Measurements from ENCODE around the gene DDX41.

DDX41 gene

DNA sequence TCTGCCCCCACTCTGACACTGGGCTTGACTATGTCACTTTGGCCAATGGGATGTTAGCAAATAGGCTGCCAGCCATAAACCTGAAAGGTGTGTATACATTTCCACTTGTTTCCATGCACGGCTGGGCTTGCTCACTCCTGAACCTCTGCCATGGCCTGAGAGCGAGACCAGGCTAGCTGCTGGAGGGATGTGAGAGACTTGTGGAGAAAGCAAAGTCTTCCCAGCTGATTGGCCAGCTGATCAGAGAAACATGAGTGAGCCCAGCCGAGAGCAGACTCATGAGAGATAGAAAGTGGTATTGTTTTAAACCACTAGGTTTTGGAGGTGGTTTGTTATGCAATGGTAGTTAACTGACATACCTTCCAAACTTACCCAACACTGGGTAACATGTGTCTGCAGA is 23.7 kb upstream of the DDX41 start:
- Histone ChIP-seq H3K27ac (no peak overlapping the region), H3K36me3 (ENCODE audit: insufficient read depth) (no peaks in the 10 kb centered on the region), H2AFZ (ENCODE audit: low read depth) (no peak overlapping the region), H3K4me1 (ENCODE audit: low read depth, poor library complexity, severe bottlenecking) (no peaks in the 10 kb centered on the region), H3K4me3 (IDR thresholded peaks at IDR 0.05; ENCODE audit: insufficient read depth, low read depth, low read length) (no peak overlapping the region), H3K79me2 (ENCODE audit: insufficient read depth, low read depth) (no peaks in the 10 kb centered on the region), H4K20me1 (ENCODE audit: insufficient read depth) (no peaks in the 10 kb centered on the region), H3K9ac (no peak overlapping the region), H3K4me2 (no peak overlapping the region), H3K27me3 (ENCODE audit: insufficient read depth, low read depth) (no peaks in the 10 kb centered on the region)
- TF ChIP-seq, protein P1, sequence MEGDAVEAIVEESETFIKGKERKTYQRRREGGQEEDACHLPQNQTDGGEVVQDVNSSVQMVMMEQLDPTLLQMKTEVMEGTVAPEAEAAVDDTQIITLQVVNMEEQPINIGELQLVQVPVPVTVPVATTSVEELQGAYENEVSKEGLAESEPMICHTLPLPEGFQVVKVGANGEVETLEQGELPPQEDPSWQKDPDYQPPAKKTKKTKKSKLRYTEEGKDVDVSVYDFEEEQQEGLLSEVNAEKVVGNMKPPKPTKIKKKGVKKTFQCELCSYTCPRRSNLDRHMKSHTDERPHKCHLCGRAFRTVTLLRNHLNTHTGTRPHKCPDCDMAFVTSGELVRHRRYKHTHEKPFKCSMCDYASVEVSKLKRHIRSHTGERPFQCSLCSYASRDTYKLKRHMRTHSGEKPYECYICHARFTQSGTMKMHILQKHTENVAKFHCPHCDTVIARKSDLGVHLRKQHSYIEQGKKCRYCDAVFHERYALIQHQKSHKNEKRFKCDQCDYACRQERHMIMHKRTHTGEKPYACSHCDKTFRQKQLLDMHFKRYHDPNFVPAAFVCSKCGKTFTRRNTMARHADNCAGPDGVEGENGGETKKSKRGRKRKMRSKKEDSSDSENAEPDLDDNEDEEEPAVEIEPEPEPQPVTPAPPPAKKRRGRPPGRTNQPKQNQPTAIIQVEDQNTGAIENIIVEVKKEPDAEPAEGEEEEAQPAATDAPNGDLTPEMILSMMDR (conservative IDR thresholded peaks at IDR 0.05; ENCODE audit: low read depth, low read length) = no peak

DNA sequence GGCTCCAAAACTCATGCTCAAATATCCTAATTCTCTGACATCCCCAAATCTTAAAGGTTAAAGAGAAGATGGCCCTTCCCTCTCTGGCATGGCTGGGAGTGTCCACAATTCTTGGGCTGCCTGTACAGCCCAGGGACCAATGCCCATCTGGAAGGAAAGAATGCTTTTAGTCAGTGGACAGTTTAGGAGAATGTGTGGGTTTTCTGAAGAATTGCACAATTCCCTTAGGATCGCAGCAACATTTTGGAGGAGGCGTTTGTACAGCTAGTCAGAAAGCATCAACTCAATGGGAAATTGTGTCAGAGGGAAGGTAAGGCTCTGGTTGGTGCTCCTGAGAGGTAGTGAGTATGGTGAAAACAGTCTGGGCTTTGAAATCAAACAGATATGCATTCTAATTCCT is 22.6 kb upstream of the DDX41 start:
- Histone ChIP-seq H3K27ac (no peak overlapping the region), H3K36me3 (ENCODE audit: insufficient read depth) (no peaks in the 10 kb centered on the region), H4K20me1 (ENCODE audit: insufficient read depth) (no peaks in the 10 kb centered on the region), H3K79me2 (ENCODE audit: insufficient read depth, low read depth) (no peaks in the 10 kb centered on the region), H3K4me1 (ENCODE audit: low read depth, poor library complexity, severe bottlenecking) (no peaks in the 10 kb centered on the region), H2AFZ (ENCODE audit: low read depth) (no peak overlapping the region), H3K4me2 (no peak overlapping the region), H3K4me3 (IDR thresholded peaks at IDR 0.05; ENCODE audit: insufficient read depth, low read depth, low read length) (no peak overlapping the region), H3K27me3 (ENCODE audit: insufficient read depth, low read depth) (no peaks in the 10 kb centered on the region), H3K9ac (no peak overlapping the region)
- TF ChIP-seq, protein P1 (conservative IDR thresholded peaks at IDR 0.05; ENCODE audit: low read depth, low read length) = no peak

DNA sequence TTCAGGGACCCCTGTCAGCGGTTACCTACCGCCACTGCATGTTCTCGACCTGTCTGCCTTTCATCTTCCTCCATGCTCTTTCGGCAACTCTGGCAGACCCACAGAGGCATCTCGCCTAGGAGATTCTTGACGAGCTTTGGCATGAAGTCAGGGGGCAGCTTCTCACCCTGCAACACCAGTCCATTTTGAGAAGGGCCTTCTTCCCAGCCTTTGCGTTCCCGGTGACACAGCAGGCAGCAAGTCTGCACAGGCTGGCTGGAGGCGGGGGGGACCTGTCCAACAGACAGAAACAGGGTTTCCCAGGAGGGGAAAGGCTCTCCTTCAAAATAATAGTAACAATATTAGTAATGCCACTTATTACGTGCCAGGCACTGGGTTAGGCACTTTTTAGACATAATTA is 22.1 kb upstream of the DDX41 start:
- Histone ChIP-seq H3K27me3 (ENCODE audit: insufficient read depth, low read depth) (no peaks in the 10 kb centered on the region), H3K4me3 (IDR thresholded peaks at IDR 0.05; ENCODE audit: insufficient read depth, low read depth, low read length) (no peak overlapping the region), H3K27ac (no peak overlapping the region), H2AFZ (ENCODE audit: low read depth) (no peak overlapping the region), H3K4me1 (ENCODE audit: low read depth, poor library complexity, severe bottlenecking) (no peaks in the 10 kb centered on the region), H3K36me3 (ENCODE audit: insufficient read depth) (no peaks in the 10 kb centered on the region), H4K20me1 (ENCODE audit: insufficient read depth) (no peaks in the 10 kb centered on the region), H3K9ac (no peak overlapping the region), H3K4me2 (no peak overlapping the region), H3K79me2 (ENCODE audit: insufficient read depth, low read depth) (no peaks in the 10 kb centered on the region)
- TF ChIP-seq, protein P1 (conservative IDR thresholded peaks at IDR 0.05; ENCODE audit: low read depth, low read length) = no peak

DNA sequence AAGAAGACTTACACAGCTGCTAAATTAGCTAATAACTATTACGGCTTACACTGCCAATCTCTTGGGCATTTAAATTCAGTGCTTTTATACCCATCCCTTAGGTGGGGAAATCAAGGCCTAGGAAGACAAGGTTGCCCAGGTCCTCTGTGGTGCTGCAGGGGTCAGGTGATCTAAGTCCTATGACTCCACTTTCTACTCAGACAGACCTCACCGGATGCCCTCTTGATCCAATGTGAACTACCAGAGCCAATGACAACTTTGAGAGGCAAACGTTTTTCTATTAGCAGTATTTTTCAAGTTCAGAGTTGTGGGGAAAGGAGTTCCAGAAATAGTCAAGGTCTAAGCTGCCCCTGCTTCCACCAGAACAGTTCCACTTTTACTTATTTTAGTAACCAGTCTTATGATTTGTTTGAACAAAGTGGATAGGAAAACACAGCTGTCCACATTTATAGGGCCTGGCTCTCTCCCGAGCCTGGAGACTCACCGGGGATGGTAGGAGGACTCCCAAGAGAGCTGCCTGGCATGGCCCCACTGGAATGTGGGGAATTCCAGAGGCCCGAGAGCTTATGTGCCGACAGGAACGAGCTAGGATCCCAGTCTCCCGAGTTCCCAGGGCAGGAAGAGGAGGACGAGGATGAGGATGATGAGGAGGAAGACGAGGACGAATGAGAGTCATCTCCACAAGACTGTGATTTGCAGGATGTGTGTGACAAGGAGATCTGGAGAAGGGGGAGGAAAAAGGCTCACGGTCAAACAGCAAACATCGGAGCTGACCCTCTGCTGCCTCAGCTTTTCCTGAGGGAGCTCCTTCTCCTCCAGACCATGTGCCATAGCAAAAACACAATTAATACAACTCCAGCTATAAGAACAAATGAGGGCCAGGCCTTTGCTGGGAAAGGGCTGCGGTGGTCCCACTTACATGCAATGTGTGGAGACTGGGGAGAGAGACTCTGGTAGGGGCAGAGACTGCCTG is 20.9 kb upstream of the DDX41 start:
- Histone ChIP-seq H3K36me3 (ENCODE audit: insufficient read depth) (no peaks in the 10 kb centered on the region), H3K79me2 (ENCODE audit: insufficient read depth, low read depth) (no peaks in the 10 kb centered on the region), H3K4me1 (ENCODE audit: low read depth, poor library complexity, severe bottlenecking) (no peaks in the 10 kb centered on the region), H3K9ac (no peak overlapping the region), H4K20me1 (ENCODE audit: insufficient read depth) (no peaks in the 10 kb centered on the region), H3K4me2 (no peak overlapping the region), H3K27me3 (ENCODE audit: insufficient read depth, low read depth) (no peaks in the 10 kb centered on the region), H3K27ac (no peak overlapping the region), H2AFZ (ENCODE audit: low read depth) (no peak overlapping the region), H3K4me3 (IDR thresholded peaks at IDR 0.05; ENCODE audit: insufficient read depth, low read depth, low read length) (no peak overlapping the region)
- TF ChIP-seq, protein P1 (conservative IDR thresholded peaks at IDR 0.05; ENCODE audit: low read depth, low read length) = no peak
